Endothelial cell of umbilical vein (primary cell): Measurements from ENCODE around the gene AASDHPPT. TPM values are rescaled to one million over a fixed set of nuclear protein-coding genes. Genes with fewer than 3 reads are reported as not detected.

Experiments
- BruUV-seq: library from RNA; stranded (reverse); fragments of 400-500 nt; replicated peaks from 2 replicates; lab custom pipeline; 2021; lab: Mats Ljungman, UMichigan
- CTCF ChIA-PET: fragments of 300-600, 350-600 bp; sonication (Branson Sonifier 250); formaldehyde crosslinking; loops from one replicate; lab custom pipeline; 2021; ENCODE audit warnings: antibody characterized with exemption, inconsistent platforms; lab: Charles Lee
- POLR2A ChIA-PET: fragments of 300-600, 350-600 bp; sonication (Branson Sonifier 250); formaldehyde crosslinking; loops from one replicate; lab custom pipeline; 2021; ENCODE audit warnings: antibody characterized with exemption, inconsistent platforms; lab: Charles Lee
- DNase-seq: peaks from one replicate; pipeline ENCODE4 v3.0.0-alpha.2; 2011; ENCODE audit warnings: low read depth, low spot score
- FAIRE-seq: peaks from 2 replicates; lab custom pipeline; 2011; peaks lifted over from hg19 to GRCh38; lab: Jason Lieb, UNC
- H2AFZ ChIP-seq: 2 replicates; pipeline ENCODE4 v1.6.0; 2012; ENCODE audit warnings: low read depth, low read length, control low read depth, inconsistent platforms
- H3K27ac ChIP-seq: 2 replicates; pipeline ENCODE4 v1.5.1; 2011; ENCODE audit warnings: low read depth, mild to moderate bottlenecking, control low read depth, low read length, moderate library complexity; ENCODE audit not compliant: insufficient read depth
- H3K27me3 ChIP-seq, 2 experiments: 2 replicates each; pipeline versions ENCODE4 v1.6.0 to v1.6.1; 2011; ENCODE audit warnings: low read length in 2 of 2, mixed read lengths in 1 of 2; ENCODE audit not compliant: control insufficient read depth in 2 of 2, insufficient read depth in 2 of 2
- H3K36me3 ChIP-seq, 2 experiments: 2 replicates in 1 of 2; 3 replicates in 1 of 2; pipeline ENCODE4 v1.5.1; 2011; ENCODE audit warnings: low read length in 2 of 2, mild to moderate bottlenecking in 1 of 2, moderate library complexity in 1 of 2; ENCODE audit not compliant: control insufficient read depth in 2 of 2, insufficient read depth in 2 of 2; ENCODE audit errors: extremely low read depth in 1 of 2
- H3K4me1 ChIP-seq: 3 replicates; pipeline ENCODE4 v1.5.1; 2011; ENCODE audit warnings: mild to moderate bottlenecking, low read length; ENCODE audit not compliant: control insufficient read depth, insufficient read depth; ENCODE audit errors: extremely low read depth
- H3K4me2 ChIP-seq: 2 replicates; pipeline ENCODE4 v1.6.1; 2011; ENCODE audit warnings: low read length, control low read depth, mixed read lengths; ENCODE audit not compliant: insufficient read depth
- H3K4me3 ChIP-seq, 3 experiments: fragments of 200-600 bp in 1 of 3; sonication (generic), shearing (Covaris generic) in 1 of 3; replicated peaks in 1 of 3; 2 replicates each; pipeline ENCODE4 v1.5.1; 2011 to 2016; ENCODE audit warnings: control low read depth in 3 of 3, low read length in 3 of 3, mild to moderate bottlenecking in 2 of 3, inconsistent platforms in 1 of 3, low read depth in 1 of 3, moderate library complexity in 1 of 3; ENCODE audit not compliant: insufficient read depth in 1 of 3
- H3K79me2 ChIP-seq: 2 replicates; pipeline ENCODE4 v1.6.0; 2012; ENCODE audit warnings: low read length, inconsistent platforms; ENCODE audit not compliant: control insufficient read depth, insufficient read depth
- H3K9ac ChIP-seq: replicated peaks from 2 replicates; pipeline ENCODE3; 2011; ENCODE audit warnings: low read length, control low read depth; ENCODE audit not compliant: insufficient read depth; ENCODE audit errors: extremely low read depth
- H3K9me1 ChIP-seq: replicated peaks from 3 replicates; pipeline ENCODE4 v1.6.0; 2011; ENCODE audit warnings: mild to moderate bottlenecking, low read length; ENCODE audit not compliant: control insufficient read depth, insufficient read depth; ENCODE audit errors: extremely low read depth
- H3K9me3 ChIP-seq: replicated peaks from 2 replicates; pipeline ENCODE4 v1.5.1; 2012; ENCODE audit warnings: low read length, inconsistent platforms; ENCODE audit not compliant: control insufficient read depth, insufficient read depth
- H4K20me1 ChIP-seq: replicated peaks from 2 replicates; pipeline ENCODE3; 2011; ENCODE audit warnings: mild to moderate bottlenecking, low read length; ENCODE audit not compliant: control insufficient read depth, insufficient read depth; ENCODE audit errors: extremely low read depth
- EZH2 ChIP-seq: IDR thresholded peaks from 2 replicates; pipeline ENCODE4 v1.6.1; 2012; ENCODE audit warnings: borderline replicate concordance, low read depth, mild to moderate bottlenecking, moderate library complexity, low read length, inconsistent platforms; ENCODE audit not compliant: severe bottlenecking
- FOS ChIP-seq: IDR thresholded peaks from 2 replicates; pipeline ENCODE4 v1.6.1; 2011; ENCODE audit warnings: mild to moderate bottlenecking, low read length, moderate library complexity, borderline replicate concordance; ENCODE audit not compliant: insufficient read depth
- GATA2 ChIP-seq: IDR thresholded peaks from 2 replicates; pipeline ENCODE4 v1.7.0; 2011; ENCODE audit warnings: low read depth, mild to moderate bottlenecking, moderate library complexity, mixed read lengths, low read length; ENCODE audit not compliant: insufficient read length, insufficient read depth
- JUN ChIP-seq: IDR thresholded peaks from 2 replicates; pipeline ENCODE4 v1.6.1; 2011; ENCODE audit warnings: borderline replicate concordance, low read depth; ENCODE audit not compliant: insufficient read length, insufficient read depth
- MYC ChIP-seq: IDR thresholded peaks from one replicate; pipeline ENCODE4 v1.6.1; 2011; ENCODE audit warnings: mild to moderate bottlenecking, low read depth, low read length
- POLR2A ChIP-seq: IDR thresholded peaks from 2 replicates; pipeline ENCODE4 v1.6.1; 2012; ENCODE audit warnings: low read depth, mild to moderate bottlenecking, control low read depth, low read length
- POLR2AphosphoS5 ChIP-seq: IDR thresholded peaks from 2 replicates; pipeline ENCODE4 v1.6.1; 2012; ENCODE audit warnings: low read depth, mild to moderate bottlenecking, control low read depth, low read length, moderate library complexity; ENCODE audit not compliant: insufficient read depth
- dilution Hi-C: fragments of 300-500 bp; cut with MboI; formaldehyde crosslinking; loops from one replicate; pipeline ENCODE4 v1.15.0; 2019; ENCODE audit warnings: low sequenced_read_pairs; ENCODE audit not compliant: extremely low pct_ligation_motif_present
- intact Hi-C: fragments of 100-400 bp; cut with micrococcal nuclease; formaldehyde crosslinking; loops from one replicate; pipeline ENCODE4 v1.10.0; 2022
- polyA plus RNA-seq, 4 experiments: library from polyadenylated mRNA; depleted of rRNA in 3 of 4; stranded (reverse) in 3 of 4; unstranded in 1 of 4; fragments of >200 nt; gene quantifications; 2 replicates each; pipeline versions ENCODE4 v1.2.1 to v1.2.3, GENCODE V29; 2011 to 2012; ENCODE audit warnings: missing spikeins in 1 of 4
- total RNA-seq: library from RNA; stranded (reverse); gene quantifications from 2 replicates; pipeline ENCODE4 v1.2.3, GENCODE V29; 2021
- TF ChIP-seq, protein P1 (sequence below): IDR thresholded peaks from 2 replicates; pipeline ENCODE4 v1.6.1; 2011; ENCODE audit not compliant: insufficient read depth, insufficient read length
- TF ChIP-seq, protein P2 (sequence below), 2 donors: IDR thresholded peaks; 1 replicate in 1 of 2; 2 replicates in 1 of 2; pipeline ENCODE4 v1.5.1; 2011; ENCODE audit warnings: low read length in 2 of 2, mild to moderate bottlenecking in 2 of 2, moderate library complexity in 2 of 2, control low read depth in 1 of 2, inconsistent platforms in 1 of 2, low read depth in 1 of 2; ENCODE audit not compliant: insufficient read depth in 1 of 2; ENCODE audit errors: extremely low read depth in 1 of 2

AASDHPPT gene
- total and polyA plus RNA-seq, 2 donors (not counting 3 experiments of a cell fraction or from before 2014, with no cell fraction given): 14.3 to 34.2 TPM

DNA sequence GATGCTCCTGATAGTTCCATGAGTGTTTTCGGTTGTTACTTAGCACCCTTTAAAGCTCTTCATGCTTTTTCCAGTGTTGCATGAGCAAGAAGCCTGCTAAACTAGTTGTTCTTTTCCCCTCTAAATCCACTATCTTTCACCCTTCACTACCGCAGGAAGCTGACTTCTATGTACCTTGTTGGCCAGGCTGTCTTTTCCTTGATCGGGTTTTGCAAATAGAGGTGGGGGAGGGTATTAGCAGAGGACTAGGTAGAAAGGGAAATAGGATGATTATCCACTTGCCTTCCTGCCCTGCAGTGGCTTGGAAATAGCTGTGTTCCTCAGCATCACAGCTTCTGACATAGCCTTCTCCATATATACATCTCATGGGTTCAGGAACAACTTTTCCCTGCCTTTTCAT, 23.9 kb downstream of the AASDHPPT start:
- FAIRE-seq (no peak), DNase-seq (no peak)
- Histone ChIP-seq H3K4me1 (no peaks in the 10 kb centered on the region), H3K9ac (no peak overlapping the region), H3K4me2 (no peak overlapping the region), H3K27ac (no peak overlapping the region), H3K9me3 (no peaks in the 10 kb centered on the region), H3K79me2 (no peaks in the 10 kb centered on the region), H3K36me3 (peaks cover 0 to 10% of the 10 kb centered on the region in 2 experiments), H4K20me1 (no peaks in the 10 kb centered on the region), H3K4me3 (no peak overlapping the region), H3K27me3 (no peaks in the 10 kb centered on the region), H3K9me1 (no peaks in the 10 kb centered on the region), H2AFZ (no peak overlapping the region)
- BruUV-seq: no TSS peak
- intact Hi-C loops: no loop called here
- CTCF ChIA-PET: no interaction called here
- TF ChIP-seq POLR2A (no peak), POLR2AphosphoS5 (no peak), GATA2 (no peak), FOS (no peak), EZH2 (no peak), MYC (no peak), JUN (no peak)
- TF ChIP-seq, protein P1, sequence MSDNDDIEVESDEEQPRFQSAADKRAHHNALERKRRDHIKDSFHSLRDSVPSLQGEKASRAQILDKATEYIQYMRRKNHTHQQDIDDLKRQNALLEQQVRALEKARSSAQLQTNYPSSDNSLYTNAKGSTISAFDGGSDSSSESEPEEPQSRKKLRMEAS: no peak
- TF ChIP-seq, protein P2, sequence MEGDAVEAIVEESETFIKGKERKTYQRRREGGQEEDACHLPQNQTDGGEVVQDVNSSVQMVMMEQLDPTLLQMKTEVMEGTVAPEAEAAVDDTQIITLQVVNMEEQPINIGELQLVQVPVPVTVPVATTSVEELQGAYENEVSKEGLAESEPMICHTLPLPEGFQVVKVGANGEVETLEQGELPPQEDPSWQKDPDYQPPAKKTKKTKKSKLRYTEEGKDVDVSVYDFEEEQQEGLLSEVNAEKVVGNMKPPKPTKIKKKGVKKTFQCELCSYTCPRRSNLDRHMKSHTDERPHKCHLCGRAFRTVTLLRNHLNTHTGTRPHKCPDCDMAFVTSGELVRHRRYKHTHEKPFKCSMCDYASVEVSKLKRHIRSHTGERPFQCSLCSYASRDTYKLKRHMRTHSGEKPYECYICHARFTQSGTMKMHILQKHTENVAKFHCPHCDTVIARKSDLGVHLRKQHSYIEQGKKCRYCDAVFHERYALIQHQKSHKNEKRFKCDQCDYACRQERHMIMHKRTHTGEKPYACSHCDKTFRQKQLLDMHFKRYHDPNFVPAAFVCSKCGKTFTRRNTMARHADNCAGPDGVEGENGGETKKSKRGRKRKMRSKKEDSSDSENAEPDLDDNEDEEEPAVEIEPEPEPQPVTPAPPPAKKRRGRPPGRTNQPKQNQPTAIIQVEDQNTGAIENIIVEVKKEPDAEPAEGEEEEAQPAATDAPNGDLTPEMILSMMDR (IDR thresholded peaks at IDR 0.05; ENCODE audit: extremely low read depth in 1 of 2, insufficient read depth in 1 of 2, low read depth in 1 of 2, low read length in 2 of 2): no peak
- dilution Hi-C loops: no loop called here
- POLR2A ChIA-PET: no interaction called here
